HEK293T (cell line): ENCODE results near the gene TTLL7.
A peak's percentile ranks its signal among the peaks of the same experiment; 100 is the strongest.

ENCODE experiments used
- ARNT ChIP-seq: fragments of 450-650 bp; IDR thresholded peaks from 2 replicates; pipeline ENCODE4 v1.6.1; 2017; ENCODE audit warnings: mild to moderate bottlenecking
- BHLHE40 ChIP-seq: fragments of 450-650 bp; IDR thresholded peaks from 2 replicates; pipeline ENCODE4 v1.6.1; 2016; ENCODE audit warnings: mild to moderate bottlenecking, moderate library complexity, borderline replicate concordance
- CTBP1 ChIP-seq: fragments of 450-650 bp; IDR thresholded peaks from 2 replicates; pipeline ENCODE4 v1.6.1; 2016; ENCODE audit warnings: borderline replicate concordance
- FOXK2 ChIP-seq: fragments of 450-650 bp; IDR thresholded peaks from 2 replicates; pipeline ENCODE4 v1.6.1; 2016; ENCODE audit warnings: mild to moderate bottlenecking
- HDGF ChIP-seq: fragments of 450-650 bp; IDR thresholded peaks from 2 replicates; pipeline ENCODE4 v1.6.1; 2017; ENCODE audit warnings: antibody characterized with exemption, borderline replicate concordance
- SP1 ChIP-seq: fragments of 450-650 bp; IDR thresholded peaks from 2 replicates; pipeline ENCODE4 v1.6.1; 2017
- SUZ12 ChIP-seq: fragments of 450-650 bp; IDR thresholded peaks from 2 replicates; pipeline ENCODE4 v1.6.1; 2016; ENCODE audit warnings: mild to moderate bottlenecking
- ZNF384 ChIP-seq: fragments of 450-650 bp; IDR thresholded peaks from 2 replicates; pipeline ENCODE4 v1.6.1; 2016

DNA sequence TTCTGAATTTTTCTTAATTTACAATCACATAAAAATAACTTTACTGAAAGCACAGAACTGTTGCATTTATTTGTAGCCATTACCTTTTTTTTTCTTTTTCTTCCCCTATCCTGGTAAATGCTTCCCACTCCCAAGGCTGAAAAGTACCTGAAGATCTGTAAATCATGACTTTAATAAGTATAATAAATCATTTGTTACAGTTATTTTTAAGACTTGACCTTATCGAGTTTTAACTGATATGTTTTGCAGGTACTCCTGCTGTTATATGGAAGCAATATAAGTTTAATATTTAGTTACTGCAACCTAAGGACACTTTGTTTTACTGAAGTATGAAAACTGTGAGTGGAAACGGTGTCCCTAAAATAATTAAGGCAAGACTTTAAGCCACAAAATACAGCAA, 142.6 kb downstream of the TTLL7 start:
- TF ChIP-seq HDGF, result no peak
- peak; percentile 79 for TF ChIP-seq CTBP1
- no peak for TF ChIP-seq FOXK2
- TF ChIP-seq SUZ12, result no peak
- peak; percentile 68 for TF ChIP-seq ZNF384
- TF ChIP-seq ARNT, result no peak
- TF ChIP-seq BHLHE40, result no peak
- TF ChIP-seq SP1, result no peak
